ENCODE measurements around the gene GPSM1. TPM values are rescaled to one million over a fixed set of nuclear protein-coding genes. Genes with fewer than 3 reads are reported as not detected.
A peak's percentile ranks its signal among the peaks of the same experiment; 100 is the strongest.

GPSM1 gene
- total and polyA plus RNA-seq, 9 of the 15 experiments (the other 6 are each of a cell fraction or from before 2014, with no cell fraction given), result 0.04 to 14.2 (median 3.1) TPM

- peak; percentile 70 for TF ChIP-seq PKNOX1 (IDR thresholded peaks at IDR 0.05)
- TF ChIP-seq ZNF511 (CRISPR knock-in tag; IDR thresholded peaks at IDR 0.05), result no peak
- TF ChIP-seq ZNF699 (CRISPR knock-in tag; IDR thresholded peaks at IDR 0.05; ENCODE audit: insufficient replicate concordance), result no peak
- TF ChIP-seq USF1 (CRISPR knock-in tag; IDR thresholded peaks at IDR 0.05), result peak; percentile 82
- 0 out of 2 replicates have a peak, but pooled peaks have one; percentile 53 for TF ChIP-seq CBFB (CRISPR knock-in tag; IDR thresholded peaks at IDR 0.05)
- no peak for TF ChIP-seq PHTF2 (CRISPR knock-in tag; IDR thresholded peaks at IDR 0.05)
- no peak for TF ChIP-seq NCOR1 (IDR thresholded peaks at IDR 0.05)
- TF ChIP-seq E2F6 (IDR thresholded peaks at IDR 0.05; ENCODE audit: borderline replicate concordance in 1 of 2, extremely low read depth in 1 of 2, insufficient read depth in 1 of 2, insufficient read length in 1 of 2, low read depth in 1 of 2, low read length in 1 of 2, poor library complexity in 1 of 2, severe bottlenecking in 1 of 2), result peak in 1 of 2 experiments; percentile 38
- 0 out of 2 replicates have a peak, but pooled peaks have one; percentile 25 for TF ChIP-seq PBX2 (CRISPR knock-in tag; IDR thresholded peaks at IDR 0.05; ENCODE audit: low read depth)
- TF ChIP-seq PBX2 (tag; conservative IDR thresholded peaks at IDR 0.05; ENCODE audit: low read depth), result peak; percentile 73
- TF ChIP-seq KAT7 (CRISPR knock-in tag; IDR thresholded peaks at IDR 0.05; ENCODE audit: borderline replicate concordance), result no peak
- TF ChIP-seq FOXA1 (IDR thresholded peaks at IDR 0.05; ENCODE audit: borderline replicate concordance), result no peak
- no peak for TF ChIP-seq ZNF518B (CRISPR knock-in tag; IDR thresholded peaks at IDR 0.05)
- TF ChIP-seq BHLHE40 (IDR thresholded peaks at IDR 0.05; ENCODE audit: low read length), result peak; percentile 63
- TF ChIP-seq CXXC5 (CRISPR knock-in tag; IDR thresholded peaks at IDR 0.05), result peak; percentile 31; the same call in 1 of the 2 replicates
- TF ChIP-seq CBX1 (IDR thresholded peaks at IDR 0.05; ENCODE audit: low read depth), result no peak
Observed at GRCh38 chr9:136324501-136325300, 2.6 kb upstream of the GPSM1 start (continued).

Measured in K562 (cell line).